Colonic mucosa (tissue), 4 donors: ENCODE data around the gene ARHGAP26. TPM values are rescaled to one million over a fixed set of nuclear protein-coding genes. Genes with fewer than 3 reads are reported as not detected.

Experiments
- DNase-seq: peaks from one replicate; pipeline ENCODE4 v3.0.0-alpha.2; 2020
- H3K27ac ChIP-seq: fragments of 200-600 bp; one replicate; pipeline ENCODE4 v1.8.0; 2021
- H3K27me3 ChIP-seq: fragments of 200-600 bp; one replicate; pipeline ENCODE4 v1.8.0; 2021
- H3K36me3 ChIP-seq: fragments of 200-600 bp; one replicate; pipeline ENCODE4 v1.8.0; 2021
- H3K4me1 ChIP-seq: fragments of 200-600 bp; one replicate; pipeline ENCODE4 v1.8.0; 2021; ENCODE audit warnings: mild to moderate bottlenecking
- H3K4me3 ChIP-seq: fragments of 200-600 bp; one replicate; pipeline ENCODE4 v1.8.0; 2021
- H3K9ac ChIP-seq, 2 donors: one replicate each; pipeline ENCODE4 v1.7.0; 2013; ENCODE audit warnings: control low read depth in 2 of 2, low read depth in 2 of 2, low read length in 2 of 2
- H3K9me3 ChIP-seq: fragments of 200-600 bp; one replicate; pipeline ENCODE4 v1.8.0; 2021
- CTCF ChIP-seq: fragments of 200-600 bp; IDR thresholded peaks from one replicate; pipeline ENCODE4 v1.8.0; 2022; ENCODE audit warnings: antibody characterized with exemption, mild to moderate bottlenecking
- intact Hi-C: fragments of 100-400 bp; cut with DNase I; formaldehyde crosslinking; loops from one replicate; pipeline ENCODE4 v1.14.1; 2022
- total RNA-seq, 2 donors: library from RNA; stranded (reverse); fragmentation: NEBNext Ultra II Directional in 1 of 2; extraction: Animal tissue kit (Norgen Biotek cat#: 25700) in 1 of 2; gene quantifications; one replicate each; pipeline ENCODE4 v1.2.1, GENCODE V29; 2021
- donor health status: healthy.
- donor health status: DM: no; HTN: no; CAD: no.
- donor health status: DM: no; HTN: no; CAD: no.

ARHGAP26 gene
- total RNA-seq, 2 donors from 2014 or later = 59.1 to 74.0 TPM

GRCh38 chr5:143268388-143268787, 498.2 kb downstream of the ARHGAP26 start:
- Histone ChIP-seq H3K27ac (no peak overlapping the region), H3K4me3 (no peak overlapping the region), H3K27me3 (no peaks in the 10 kb centered on the region), H3K36me3 (no peaks in the 10 kb centered on the region), H3K4me1 (no peaks in the 10 kb centered on the region), H3K9ac (no peak overlapping the region), H3K9me3 (no peaks in the 10 kb centered on the region)
- intact Hi-C loops = no loop called here
- DNase-seq = no peak
- no peak for TF ChIP-seq CTCF

GRCh38 chr5:143271431-143271830, 501.3 kb downstream of the ARHGAP26 start:
- no peak overlapping the region for H3K4me3 ChIP-seq
- intact Hi-C loops = no loop called here
- no peaks in the 10 kb centered on the region for H3K4me1 ChIP-seq
- no peak for DNase-seq
- H3K27me3 ChIP-seq = no peaks in the 10 kb centered on the region
- no peaks in the 10 kb centered on the region for H3K9me3 ChIP-seq
- H3K27ac ChIP-seq = no peak overlapping the region
- H3K36me3 ChIP-seq = no peaks in the 10 kb centered on the region
- no peak for TF ChIP-seq CTCF
- H3K9ac ChIP-seq = no peak overlapping the region

- intact Hi-C loops = no loop called here
- Histone ChIP-seq H3K9me3 (no peaks in the 10 kb centered on the region), H3K27ac (no peak overlapping the region), H3K9ac (no peak overlapping the region), H3K27me3 (no peaks in the 10 kb centered on the region), H3K36me3 (no peaks in the 10 kb centered on the region), H3K4me1 (no peaks in the 10 kb centered on the region), H3K4me3 (no peak overlapping the region)
- DNase-seq = no peak
- no peak for TF ChIP-seq CTCF
Measured at GRCh38 chr5:143274952-143275351, 504.8 kb downstream of the ARHGAP26 start.

- H3K27me3 ChIP-seq = no peaks in the 10 kb centered on the region
- no peaks in the 10 kb centered on the region for H3K9me3 ChIP-seq
- H3K4me3 ChIP-seq = no peak overlapping the region
- no peak overlapping the region for H3K9ac ChIP-seq
- intact Hi-C loops = no loop called here
- no peak overlapping the region for H3K27ac ChIP-seq
- H3K4me1 ChIP-seq = no peaks in the 10 kb centered on the region
- H3K36me3 ChIP-seq = no peaks in the 10 kb centered on the region
- TF ChIP-seq CTCF = no peak
- DNase-seq = no peak
Measured at GRCh38 chr5:143275512-143276363, 505.6 kb downstream of the ARHGAP26 start.

- H3K9ac ChIP-seq = no peak overlapping the region
- no peak for DNase-seq
- no peaks in the 10 kb centered on the region for H3K36me3 ChIP-seq
- intact Hi-C loops = no loop called here
- H3K27ac ChIP-seq = no peak overlapping the region
- H3K4me3 ChIP-seq = no peak overlapping the region
- no peaks in the 10 kb centered on the region for H3K4me1 ChIP-seq
- H3K9me3 ChIP-seq = no peaks in the 10 kb centered on the region
- H3K27me3 ChIP-seq = no peaks in the 10 kb centered on the region
- TF ChIP-seq CTCF = no peak
Measured at GRCh38 chr5:143277536-143277935, 507.4 kb downstream of the ARHGAP26 start.

Other genes starting within 250 kb of the ARHGAP26 start
- gene FGF1, start 84.3 kb upstream of the ARHGAP26 start, total RNA-seq = under 1 TPM in 1 of 2 donors, not detected in 1; 0.90 TPM